HepG2 (cell line): ENCODE data around the gene MPG. TPM values are rescaled to one million over a fixed set of nuclear protein-coding genes. Genes with fewer than 3 reads are reported as not detected.

Experiments
- ARNTL ChIP-seq: sonication (generic); formaldehyde crosslinking; IDR thresholded peaks from 2 replicates; pipeline ENCODE4 v1.4.0; 2020; ENCODE audit warnings: mild to moderate bottlenecking, missing genetic modification reagents
- FLYWCH1 ChIP-seq: sonication (generic); formaldehyde crosslinking; IDR thresholded peaks from 2 replicates; pipeline ENCODE4 v1.8.1; 2023; ENCODE audit warnings: mild to moderate bottlenecking, missing genetic modification reagents
- HNRNPLL ChIP-seq: fragments of 200-400 bp; formaldehyde crosslinking; IDR thresholded peaks from 2 replicates; pipeline ENCODE4 v1.6.1; 2017; ENCODE audit warnings: mild to moderate bottlenecking, low read depth, low read length; ENCODE audit not compliant: poor library complexity, severe bottlenecking
- IRF9 ChIP-seq: sonication (generic); formaldehyde crosslinking; IDR thresholded peaks from 2 replicates; pipeline ENCODE4 v1.8.0; 2022; ENCODE audit warnings: missing genetic modification reagents, mild to moderate bottlenecking, borderline replicate concordance
- KAT7 ChIP-seq: IDR thresholded peaks from 2 replicates; pipeline ENCODE4 v1.6.1; 2018; ENCODE audit warnings: borderline replicate concordance, missing compliant biosample characterization
- MAZ ChIP-seq, 2 experiments: sonication (generic) in 1 of 2; formaldehyde crosslinking in 1 of 2; IDR thresholded peaks; 2 replicates each; pipeline versions ENCODE4 v1.5.0 to v1.6.1; 2012 to 2020; ENCODE audit warnings: low read depth in 2 of 2, mild to moderate bottlenecking in 2 of 2, borderline replicate concordance in 1 of 2, improper control_type of control experiment in 1 of 2, low read length in 1 of 2, missing genetic modification reagents in 1 of 2, moderate library complexity in 1 of 2
- MEF2D ChIP-seq: sonication (generic); formaldehyde crosslinking; IDR thresholded peaks from 2 replicates; pipeline ENCODE4 v1.5.1; 2020; ENCODE audit warnings: mild to moderate bottlenecking, missing genetic modification reagents
- POLR2A ChIP-seq, 2 experiments: IDR thresholded peaks; 2 replicates each; pipeline ENCODE4 v1.6.1; 2011; ENCODE audit warnings: low read depth in 2 of 2, low read length in 2 of 2, mild to moderate bottlenecking in 1 of 2, moderate library complexity in 1 of 2; ENCODE audit not compliant: insufficient read depth in 1 of 2
- POLR2G ChIP-seq: fragments of 200-400 bp; formaldehyde crosslinking; IDR thresholded peaks from 2 replicates; pipeline ENCODE4 v1.6.1; 2018; ENCODE audit warnings: mild to moderate bottlenecking, low read depth, low read length, moderate library complexity
- SAP130 ChIP-seq: IDR thresholded peaks from 2 replicates; pipeline ENCODE4 v1.6.1; 2016; ENCODE audit warnings: low read depth
- ZFP1 ChIP-seq: IDR thresholded peaks from 2 replicates; pipeline ENCODE4 v1.6.1; 2016
- ZNF18 ChIP-seq: sonication (generic); formaldehyde crosslinking; IDR thresholded peaks from 2 replicates; pipeline ENCODE4 v1.8.0; 2022; ENCODE audit warnings: mild to moderate bottlenecking, missing genetic modification reagents; ENCODE audit not compliant: insufficient replicate concordance
- ZNF280B ChIP-seq: sonication (generic); formaldehyde crosslinking; IDR thresholded peaks from 2 replicates; pipeline ENCODE4 v1.5.0; 2020; ENCODE audit warnings: missing genetic modification reagents, mild to moderate bottlenecking, borderline replicate concordance
- ZNF691 ChIP-seq: sonication (generic); formaldehyde crosslinking; IDR thresholded peaks from 2 replicates; pipeline ENCODE4 v1.4.0; 2020; ENCODE audit warnings: missing genetic modification reagents, low read depth, mild to moderate bottlenecking, borderline replicate concordance
- polyA plus RNA-seq, 8 experiments: library from polyadenylated mRNA; depleted of rRNA in 3 of 8; stranded (reverse) in 7 of 8; unstranded in 1 of 8; fragments of >200 nt; fragmentation: Illumina TruSeq in 4 of 8; extraction: Trizol in 4 of 8; gene quantifications; 2 replicates each; pipeline versions ENCODE4 v1.2.1 to v1.2.3, GENCODE V29; 2011 to 2016; ENCODE audit warnings: low read depth in 4 of 8, missing spikeins in 1 of 8, mixed read lengths in 1 of 8; ENCODE audit not compliant: insufficient read depth in 1 of 8
- total RNA-seq, 5 experiments: library from RNA; depleted of rRNA; stranded (reverse); fragments of >200 nt; fragmentation: Illumina TruSeq; extraction: Trizol; gene quantifications; 2 replicates each; pipeline ENCODE4 v1.2.3, GENCODE V29; 2016; ENCODE audit warnings: low read depth in 1 of 5
- TF ChIP-seq, protein P1 (sequence below): sonication (generic); formaldehyde crosslinking; IDR thresholded peaks from 2 replicates; pipeline ENCODE4 v1.9.0; 2021; ENCODE audit warnings: missing genetic modification reagents, borderline replicate concordance
- TF ChIP-seq, protein P2 (sequence below): sonication (generic); formaldehyde crosslinking; IDR thresholded peaks from 2 replicates; pipeline ENCODE4 v1.8.0; 2022; ENCODE audit warnings: low read depth, missing genetic modification reagents
- TF ChIP-seq, protein P3 (sequence below): IDR thresholded peaks from 2 replicates; pipeline ENCODE4 v1.6.1; 2018; ENCODE audit warnings: missing genetic modification reagents, mild to moderate bottlenecking, missing compliant biosample characterization

The MPG gene
- total and polyA plus RNA-seq, 2 of the 13 experiments (the other 11 are each of a cell fraction or from before 2014, with no cell fraction given): 59.1 to 62.5 TPM

GRCh38 chr16:78444-79150 lies 572 bp downstream of the MPG start (continued):
- peak; percentile 49 for TF ChIP-seq ZNF18 (CRISPR knock-in tag)
- peak; percentile 24 for TF ChIP-seq HNRNPLL
- peak; percentile 54 for TF ChIP-seq KAT7 (CRISPR knock-in tag)
- TF ChIP-seq POLR2G: peak; percentile 6; the same call in 1 of the 2 replicates
- TF ChIP-seq, protein P1, sequence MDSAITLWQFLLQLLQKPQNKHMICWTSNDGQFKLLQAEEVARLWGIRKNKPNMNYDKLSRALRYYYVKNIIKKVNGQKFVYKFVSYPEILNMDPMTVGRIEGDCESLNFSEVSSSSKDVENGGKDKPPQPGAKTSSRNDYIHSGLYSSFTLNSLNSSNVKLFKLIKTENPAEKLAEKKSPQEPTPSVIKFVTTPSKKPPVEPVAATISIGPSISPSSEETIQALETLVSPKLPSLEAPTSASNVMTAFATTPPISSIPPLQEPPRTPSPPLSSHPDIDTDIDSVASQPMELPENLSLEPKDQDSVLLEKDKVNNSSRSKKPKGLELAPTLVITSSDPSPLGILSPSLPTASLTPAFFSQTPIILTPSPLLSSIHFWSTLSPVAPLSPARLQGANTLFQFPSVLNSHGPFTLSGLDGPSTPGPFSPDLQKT: 0 out of 2 replicates have a peak, but pooled peaks have one; percentile 0
- no peak for TF ChIP-seq ARNTL (CRISPR knock-in tag)
- peak; percentile 58 for TF ChIP-seq MEF2D
- peak; percentile 28 to 50; a peak in 2 of 4 replicates for TF ChIP-seq POLR2A (IDR thresholded peaks at IDR 0.05; ENCODE audit: insufficient read depth in 1 of 2, low read depth in 2 of 2, low read length in 2 of 2)
- TF ChIP-seq MAZ (IDR thresholded peaks at IDR 0.05; ENCODE audit: borderline replicate concordance, low read depth, low read length): no peak
- TF ChIP-seq MAZ (CRISPR knock-in tag; IDR thresholded peaks at IDR 0.05; ENCODE audit: low read depth): peak; percentile 2; the same call in 1 of the 2 replicates
- TF ChIP-seq ZFP1 (CRISPR knock-in tag): no peak
- TF ChIP-seq, protein P2, sequence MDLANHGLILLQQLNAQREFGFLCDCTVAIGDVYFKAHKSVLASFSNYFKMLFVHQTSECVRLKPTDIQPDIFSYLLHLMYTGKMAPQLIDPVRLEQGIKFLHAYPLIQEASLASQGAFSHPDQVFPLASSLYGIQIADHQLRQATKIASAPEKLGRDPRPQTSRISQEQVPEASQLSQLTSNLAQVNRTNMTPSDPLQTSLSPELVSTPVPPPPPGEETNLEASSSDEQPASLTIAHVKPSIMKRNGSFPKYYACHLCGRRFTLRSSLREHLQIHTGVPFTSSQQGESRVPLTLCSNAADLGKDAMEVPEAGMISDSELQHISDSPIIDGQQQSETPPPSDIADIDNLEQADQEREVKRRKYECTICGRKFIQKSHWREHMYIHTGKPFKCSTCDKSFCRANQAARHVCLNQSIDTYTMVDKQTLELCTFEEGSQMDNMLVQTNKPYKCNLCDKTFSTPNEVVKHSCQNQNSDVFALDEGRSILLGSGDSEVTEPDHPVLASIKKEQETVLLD (CRISPR knock-in tag): 0 out of 2 replicates have a peak, but pooled peaks have one; percentile 4
- TF ChIP-seq, protein P3, sequence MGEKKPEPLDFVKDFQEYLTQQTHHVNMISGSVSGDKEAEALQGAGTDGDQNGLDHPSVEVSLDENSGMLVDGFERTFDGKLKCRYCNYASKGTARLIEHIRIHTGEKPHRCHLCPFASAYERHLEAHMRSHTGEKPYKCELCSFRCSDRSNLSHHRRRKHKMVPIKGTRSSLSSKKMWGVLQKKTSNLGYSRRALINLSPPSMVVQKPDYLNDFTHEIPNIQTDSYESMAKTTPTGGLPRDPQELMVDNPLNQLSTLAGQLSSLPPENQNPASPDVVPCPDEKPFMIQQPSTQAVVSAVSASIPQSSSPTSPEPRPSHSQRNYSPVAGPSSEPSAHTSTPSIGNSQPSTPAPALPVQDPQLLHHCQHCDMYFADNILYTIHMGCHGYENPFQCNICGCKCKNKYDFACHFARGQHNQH (CRISPR knock-in tag): no peak
- TF ChIP-seq FLYWCH1: 0 out of 2 replicates have a peak, but pooled peaks have one; percentile 80
- TF ChIP-seq SAP130: peak; percentile 22; the same call in 1 of the 2 replicates
- 0 out of 2 replicates have a peak, but pooled peaks have one; percentile 39 for TF ChIP-seq IRF9 (CRISPR knock-in tag)
- 0 out of 2 replicates have a peak, but pooled peaks have one; percentile 21 for TF ChIP-seq ZNF280B (CRISPR knock-in tag)
- TF ChIP-seq ZNF691 (CRISPR knock-in tag): 0 out of 2 replicates have a peak, but pooled peaks have one; percentile 13
